Upper lobe of left lung (tissue), 4 donors: ENCODE measurements around the gene SLC9A5.

ENCODE experiments used
- CTCF ChIP-seq, 6 experiments: fragments of 450-650 bp in 4 of 6; fragments of 200-600 bp in 2 of 6; sonication (generic) in 2 of 6; IDR thresholded peaks; one replicate each; pipeline ENCODE4 v1.5.1; 2016 to 2019; ENCODE audit warnings: antibody characterized with exemption in 6 of 6
- POLR2A ChIP-seq, 4 donors: fragments of 450-650 bp; IDR thresholded peaks; one replicate each; pipeline ENCODE4 v1.5.1; 2016 to 2017; ENCODE audit warnings: antibody characterized with exemption in 4 of 4, mild to moderate bottlenecking in 2 of 4

DNA sequence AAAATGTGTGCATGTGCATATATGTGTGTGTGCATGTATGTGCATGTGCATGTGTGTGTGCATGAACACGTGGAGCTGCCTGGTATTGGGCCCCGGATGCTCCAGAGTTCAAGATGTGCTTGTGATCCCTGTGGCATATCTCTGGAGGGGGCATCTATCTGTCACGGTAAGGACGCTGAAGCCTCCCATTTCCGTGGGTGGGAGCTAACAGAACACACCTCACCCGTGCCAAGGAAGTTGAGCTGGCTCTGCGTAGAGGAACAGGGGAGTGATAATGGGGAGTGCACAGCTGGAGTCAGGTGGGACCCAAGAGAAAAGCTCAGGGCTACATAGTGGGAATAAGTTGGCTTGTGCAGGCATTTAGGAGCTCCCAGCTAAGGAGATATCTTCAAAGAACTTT lies 37.1 kb upstream of the SLC9A5 start:
- TF ChIP-seq POLR2A (IDR thresholded peaks at IDR 0.05) (no peak), CTCF (IDR thresholded peaks at IDR 0.05) (no peak)
